HepG2 (cell line): ENCODE data around the gene ERCC4. TPM values are rescaled to one million over a fixed set of nuclear protein-coding genes. Genes with fewer than 3 reads are reported as not detected.
A peak's percentile ranks its signal among the peaks of the same experiment; 100 is the strongest.
"Not testable (repeated sequence)": the region's sequence is repeated elsewhere in the genome, so short reads cannot be mapped to it uniquely, and the experiment has no call there.

Source experiments
- ATAC-seq: fragments of 200-7000 bp; cut with Tn5 transposase; 3 replicates; pipeline ENCODE4 v1.9.1; 2020; ENCODE audit warnings: mild to moderate bottlenecking, moderate library complexity
- BruUV-seq: library from RNA; stranded (reverse); fragments of 400-500 nt; replicated peaks from 2 replicates; lab custom pipeline; 2021; lab: Mats Ljungman, UMichigan
- CTCF ChIA-PET: fragments of 300-600 bp; formaldehyde crosslinking; extraction: SDS; loops from one replicate; lab custom pipeline; 2021; ENCODE audit warnings: low total read pairs, inconsistent platforms, low intra/inter-chr PET ratio; lab: Yijun Ruan, JAX
- POLR2A ChIA-PET: fragments of 350-600 bp; sonication (Branson Sonifier 250); formaldehyde crosslinking; loops from one replicate; lab custom pipeline; 2020; ENCODE audit warnings: antibody characterized with exemption, inconsistent platforms; lab: Yijun Ruan, JAX
- DNase-seq: peaks from one replicate; pipeline ENCODE4 v3.0.0-alpha.2; 2015; ENCODE audit warnings: low spot score
- FAIRE-seq: peaks from 3 replicates; lab custom pipeline; 2011; peaks lifted over from hg19 to GRCh38; lab: Jason Lieb, UNC
- H2AFZ ChIP-seq: one replicate; pipeline ENCODE4 v1.6.1; 2011; ENCODE audit warnings: low read length, inconsistent platforms
- H3K27ac ChIP-seq: fragments of 300-600 bp; 3 replicates; pipeline ENCODE4 v1.8.0; 2011; ENCODE audit warnings: mixed run types, mild to moderate bottlenecking, mixed read lengths, low read length, inconsistent platforms; ENCODE audit not compliant: insufficient read depth; ENCODE audit errors: extremely low read length
- H3K27me3 ChIP-seq, 2 experiments: fragments of 200-600 bp in 1 of 2; 2 replicates in 1 of 2; 3 replicates in 1 of 2; pipeline versions ENCODE4 v1.6.0 to v1.8.0; 2011; ENCODE audit warnings: low read length in 2 of 2, mild to moderate bottlenecking in 2 of 2, moderate library complexity in 2 of 2, inconsistent platforms in 1 of 2; ENCODE audit not compliant: insufficient read depth in 2 of 2, control insufficient read depth in 1 of 2
- H3K36me3 ChIP-seq, 2 experiments: fragments of 200-600 bp in 1 of 2; replicated peaks in 1 of 2; 2 replicates in 1 of 2; 3 replicates in 1 of 2; pipeline versions ENCODE4 v1.5.1 to v1.8.0; 2011; ENCODE audit warnings: low read length in 2 of 2, inconsistent platforms in 1 of 2; ENCODE audit not compliant: insufficient read depth in 2 of 2, control insufficient read depth in 1 of 2
- H3K4me1 ChIP-seq: 2 replicates; pipeline ENCODE4 v1.5.1; 2012; ENCODE audit warnings: low read length, inconsistent platforms; ENCODE audit not compliant: insufficient read depth
- H3K4me2 ChIP-seq: 2 replicates; pipeline ENCODE4 v1.6.0; 2011; ENCODE audit warnings: low read depth, low read length, inconsistent platforms
- H3K4me3 ChIP-seq, 3 experiments: fragments of 200-600 bp in 1 of 3; sonication (generic), shearing (Covaris generic) in 1 of 3; replicated peaks in 1 of 3; 2 replicates each; pipeline ENCODE4 v1.5.1; 2011 to 2016; ENCODE audit warnings: low read length in 3 of 3, inconsistent platforms in 2 of 3, low read depth in 2 of 3, mild to moderate bottlenecking in 2 of 3, control low read depth in 1 of 3, mixed read lengths in 1 of 3; ENCODE audit not compliant: insufficient read depth in 1 of 3
- H3K79me2 ChIP-seq: one replicate; pipeline ENCODE4 v1.6.1; 2011; ENCODE audit warnings: low read length, inconsistent platforms; ENCODE audit not compliant: insufficient read depth
- H3K9ac ChIP-seq: 2 replicates; pipeline ENCODE4 v1.6.0; 2011; ENCODE audit warnings: mild to moderate bottlenecking, low read depth, low read length, inconsistent platforms; ENCODE audit not compliant: insufficient read depth
- H3K9me3 ChIP-seq: 2 replicates; pipeline ENCODE4 v1.5.1; 2012; ENCODE audit warnings: mild to moderate bottlenecking, low read length
- H4K20me1 ChIP-seq: 2 replicates; pipeline ENCODE4 v1.6.0; 2011; ENCODE audit warnings: inconsistent platforms, mild to moderate bottlenecking, low read length, moderate library complexity; ENCODE audit not compliant: insufficient read depth
- WGBS: methylation state at CpG from one replicate; pipeline ENCODE4 v1.1.6; 2017; ENCODE audit warnings: low lambda C conversion rate; 5-methylcytosine and 5-hydroxymethylcytosine counted together
- in situ Hi-C: cut with HindIII; loops from 2 replicates; pipeline ENCODE4 v1.10.0; 2017; ENCODE audit warnings: low pct_unique_long_range_greater_than_20kb; ENCODE audit not compliant: extremely low pct_ligation_motif_present
- intact Hi-C: fragments of 100-400 bp; cut with micrococcal nuclease; formaldehyde crosslinking; loops from one replicate; pipeline ENCODE4 v1.10.0; 2022; ENCODE audit not compliant: unreplicated experiment
- polyA plus RNA-seq, 8 experiments: library from polyadenylated mRNA; depleted of rRNA in 3 of 8; stranded (reverse) in 7 of 8; unstranded in 1 of 8; fragments of >200 nt; fragmentation: Illumina TruSeq in 4 of 8; extraction: Trizol in 4 of 8; gene quantifications; 2 replicates each; pipeline versions ENCODE4 v1.2.1 to v1.2.3, GENCODE V29; 2011 to 2016; ENCODE audit warnings: low read depth in 4 of 8, missing spikeins in 1 of 8, mixed read lengths in 1 of 8; ENCODE audit not compliant: insufficient read depth in 1 of 8
- total RNA-seq, 5 experiments: library from RNA; depleted of rRNA; stranded (reverse); fragments of >200 nt; fragmentation: Illumina TruSeq; extraction: Trizol; gene quantifications; 2 replicates each; pipeline ENCODE4 v1.2.3, GENCODE V29; 2016; ENCODE audit warnings: low read depth in 1 of 5
- TF ChIP-seq, protein P1 (sequence below): sonication (generic); formaldehyde crosslinking; IDR thresholded peaks from 2 replicates; pipeline ENCODE4 v1.5.0; 2020; ENCODE audit warnings: missing genetic modification reagents, mild to moderate bottlenecking, borderline replicate concordance
- TF ChIP-seq, protein P2 (sequence below): sonication (generic); formaldehyde crosslinking; IDR thresholded peaks from 2 replicates; pipeline ENCODE4 v1.5.1; 2020; ENCODE audit warnings: mild to moderate bottlenecking, missing genetic modification reagents
- TF ChIP-seq, protein P3 (sequence below): sonication (generic); formaldehyde crosslinking; IDR thresholded peaks from 2 replicates; pipeline ENCODE4 v1.5.1; 2020; ENCODE audit warnings: mild to moderate bottlenecking, missing genetic modification reagents, moderate library complexity

ERCC4 gene
- total and polyA plus RNA-seq, 2 of the 13 experiments (the other 11 are each of a cell fraction or from before 2014, with no cell fraction given): 5.4 to 15.2 TPM

DNA sequence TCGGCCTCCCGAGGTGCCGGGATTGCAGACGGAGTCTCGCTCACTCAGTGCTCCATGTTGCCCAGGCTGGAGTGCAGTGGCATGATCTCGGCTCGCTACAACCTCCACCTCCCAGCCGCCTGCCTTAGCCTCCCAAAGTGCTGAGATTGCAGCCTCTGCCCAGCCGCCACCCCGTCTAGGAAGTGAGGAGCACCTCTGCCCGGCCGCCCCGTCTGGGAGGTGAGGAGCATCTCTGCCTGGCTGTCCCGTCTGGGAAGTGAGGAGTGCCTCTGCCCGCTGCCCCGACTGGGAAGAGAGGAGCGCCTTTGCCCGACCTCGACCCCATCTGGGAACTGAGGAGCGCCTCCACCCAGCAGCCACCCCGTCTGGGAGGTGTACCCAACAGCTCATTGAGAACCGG is 30.6 kb upstream of the ERCC4 start:
- TF ChIP-seq, protein P1, sequence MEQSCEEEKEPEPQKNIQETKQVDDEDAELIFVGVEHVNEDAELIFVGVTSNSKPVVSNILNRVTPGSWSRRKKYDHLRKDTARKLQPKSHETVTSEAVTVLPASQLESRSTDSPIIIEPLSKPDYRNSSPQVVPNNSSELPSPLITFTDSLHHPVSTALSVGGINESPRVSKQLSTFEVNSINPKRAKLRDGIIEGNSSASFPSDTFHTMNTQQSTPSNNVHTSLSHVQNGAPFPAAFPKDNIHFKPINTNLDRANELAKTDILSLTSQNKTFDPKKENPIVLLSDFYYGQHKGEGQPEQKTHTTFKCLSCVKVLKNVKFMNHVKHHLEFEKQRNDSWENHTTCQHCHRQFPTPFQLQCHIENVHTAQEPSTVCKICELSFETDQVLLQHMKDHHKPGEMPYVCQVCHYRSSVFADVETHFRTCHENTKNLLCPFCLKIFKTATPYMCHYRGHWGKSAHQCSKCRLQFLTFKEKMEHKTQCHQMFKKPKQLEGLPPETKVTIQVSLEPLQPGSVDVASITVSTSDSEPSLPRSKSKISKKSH (CRISPR knock-in tag): peak; percentile 86; the same call in 1 of the 2 replicates
- TF ChIP-seq, protein P2, sequence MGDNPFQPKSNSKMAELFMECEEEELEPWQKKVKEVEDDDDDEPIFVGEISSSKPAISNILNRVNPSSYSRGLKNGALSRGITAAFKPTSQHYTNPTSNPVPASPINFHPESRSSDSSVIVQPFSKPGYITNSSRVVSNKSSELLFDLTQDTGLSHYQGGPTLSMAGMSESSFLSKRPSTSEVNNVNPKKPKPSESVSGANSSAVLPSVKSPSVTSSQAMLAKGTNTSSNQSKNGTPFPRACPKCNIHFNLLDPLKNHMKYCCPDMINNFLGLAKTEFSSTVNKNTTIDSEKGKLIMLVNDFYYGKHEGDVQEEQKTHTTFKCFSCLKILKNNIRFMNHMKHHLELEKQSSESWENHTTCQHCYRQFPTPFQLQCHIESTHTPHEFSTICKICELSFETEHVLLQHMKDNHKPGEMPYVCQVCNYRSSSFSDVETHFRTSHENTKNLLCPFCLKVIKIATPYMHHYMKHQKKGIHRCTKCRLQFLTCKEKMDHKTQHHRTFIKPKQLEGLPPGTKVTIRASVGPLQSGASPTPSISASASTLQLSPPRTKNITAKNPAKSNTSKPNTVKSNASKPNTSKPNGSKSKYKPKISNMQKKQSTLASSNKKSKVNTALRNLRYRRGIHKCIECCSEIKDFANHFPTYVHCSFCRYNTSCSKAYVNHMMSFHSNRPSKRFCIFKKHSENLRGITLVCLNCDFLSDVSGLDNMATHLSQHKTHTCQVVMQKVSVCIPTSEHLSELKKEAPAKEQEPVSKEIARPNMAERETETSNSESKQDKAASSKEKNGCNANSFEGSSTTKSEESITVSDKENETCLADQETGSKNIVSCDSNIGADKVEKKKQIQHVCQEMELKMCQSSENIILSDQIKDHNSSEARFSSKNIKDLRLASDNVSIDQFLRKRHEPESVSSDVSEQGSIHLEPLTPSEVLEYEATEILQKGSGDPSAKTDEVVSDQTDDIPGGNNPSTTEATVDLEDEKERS: peak; percentile 62; the same call in 1 of the 2 replicates
- TF ChIP-seq, protein P3, sequence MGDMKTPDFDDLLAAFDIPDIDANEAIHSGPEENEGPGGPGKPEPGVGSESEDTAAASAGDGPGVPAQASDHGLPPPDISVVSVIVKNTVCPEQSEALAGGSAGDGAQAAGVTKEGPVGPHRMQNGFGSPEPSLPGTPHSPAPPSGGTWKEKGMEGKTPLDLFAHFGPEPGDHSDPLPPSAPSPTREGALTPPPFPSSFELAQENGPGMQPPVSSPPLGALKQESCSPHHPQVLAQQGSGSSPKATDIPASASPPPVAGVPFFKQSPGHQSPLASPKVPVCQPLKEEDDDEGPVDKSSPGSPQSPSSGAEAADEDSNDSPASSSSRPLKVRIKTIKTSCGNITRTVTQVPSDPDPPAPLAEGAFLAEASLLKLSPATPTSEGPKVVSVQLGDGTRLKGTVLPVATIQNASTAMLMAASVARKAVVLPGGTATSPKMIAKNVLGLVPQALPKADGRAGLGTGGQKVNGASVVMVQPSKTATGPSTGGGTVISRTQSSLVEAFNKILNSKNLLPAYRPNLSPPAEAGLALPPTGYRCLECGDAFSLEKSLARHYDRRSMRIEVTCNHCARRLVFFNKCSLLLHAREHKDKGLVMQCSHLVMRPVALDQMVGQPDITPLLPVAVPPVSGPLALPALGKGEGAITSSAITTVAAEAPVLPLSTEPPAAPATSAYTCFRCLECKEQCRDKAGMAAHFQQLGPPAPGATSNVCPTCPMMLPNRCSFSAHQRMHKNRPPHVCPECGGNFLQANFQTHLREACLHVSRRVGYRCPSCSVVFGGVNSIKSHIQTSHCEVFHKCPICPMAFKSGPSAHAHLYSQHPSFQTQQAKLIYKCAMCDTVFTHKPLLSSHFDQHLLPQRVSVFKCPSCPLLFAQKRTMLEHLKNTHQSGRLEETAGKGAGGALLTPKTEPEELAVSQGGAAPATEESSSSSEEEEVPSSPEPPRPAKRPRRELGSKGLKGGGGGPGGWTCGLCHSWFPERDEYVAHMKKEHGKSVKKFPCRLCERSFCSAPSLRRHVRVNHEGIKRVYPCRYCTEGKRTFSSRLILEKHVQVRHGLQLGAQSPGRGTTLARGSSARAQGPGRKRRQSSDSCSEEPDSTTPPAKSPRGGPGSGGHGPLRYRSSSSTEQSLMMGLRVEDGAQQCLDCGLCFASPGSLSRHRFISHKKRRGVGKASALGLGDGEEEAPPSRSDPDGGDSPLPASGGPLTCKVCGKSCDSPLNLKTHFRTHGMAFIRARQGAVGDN (CRISPR knock-in tag): peak; percentile 56; the same call in 1 of the 2 replicates
- TF ChIP-seq, all 625 proteins: peak for 3; not testable (repeated sequence) for 622
- BruUV-seq, DNase-seq, H3K79me2 ChIP-seq, H4K20me1 ChIP-seq, H3K27me3 ChIP-seq, H2AFZ ChIP-seq, H3K4me3 ChIP-seq, ATAC-seq, H3K4me2 ChIP-seq, H3K27ac ChIP-seq, H3K9ac ChIP-seq, intact Hi-C loops, CTCF ChIA-PET, in situ Hi-C loops, POLR2A ChIA-PET, FAIRE-seq, H3K36me3 ChIP-seq: not testable (repeated sequence)
- whole genome bisulfite sequencing: 86% methylated on average over 22 of the region's 22 CpGs
- Histone ChIP-seq H3K9me3 (peaks cover 12% of the 10 kb centered on the region; the same call in 1 of the 2 replicates), H3K4me1 (peaks cover 36% of the 10 kb centered on the region)
